Measurements from ENCODE around the gene TC2N.
"Not testable (repeated sequence)": the region's sequence is repeated elsewhere in the genome, so short reads cannot be mapped to it uniquely, and the experiment has no call there.

Gene TC2N

GRCh38 chr14:91848504-91849001, 18.8 kb downstream of the TC2N start:
- peaks cover 15% of the 10 kb centered on the region for H3K4me1 ChIP-seq (ENCODE audit: insufficient read depth, low read length, severe bottlenecking)

GRCh38 chr14:91847693-91848092, 19.6 kb downstream of the TC2N start:
- Histone ChIP-seq H3K9ac (ENCODE audit: low read length) (no peak overlapping the region), H3K27me3 (ENCODE audit: insufficient read depth, low read length) (no peaks in the 10 kb centered on the region), H3K9me3 (ENCODE audit: low read length) (no peaks in the 10 kb centered on the region), H3K4me1 (ENCODE audit: insufficient read depth, low read length, severe bottlenecking) (peaks cover 19% of the 10 kb centered on the region), H3K36me3 (ENCODE audit: insufficient read depth, low read length) (no peaks in the 10 kb centered on the region; the same call in 1 of the 2 replicates), H4K20me1 (ENCODE audit: insufficient read depth, low read length) (no peaks in the 10 kb centered on the region), H3K4me2 (ENCODE audit: low read length) (no peak overlapping the region), H3K4me3 (ENCODE audit: low read depth, low read length, poor library complexity, severe bottlenecking) (no peak overlapping the region), H3K27ac (ENCODE audit: low read depth, low read length, poor library complexity, severe bottlenecking) (no peak overlapping the region), H3F3A (ENCODE audit: insufficient read depth, low read length) (no peaks in the 10 kb centered on the region), H3K9me2 (ENCODE audit: low read depth, low read length) (no peaks in the 10 kb centered on the region), H2AFZ (ENCODE audit: low read length) (no peak overlapping the region), H3K79me2 (ENCODE audit: insufficient read depth, low read length) (no peaks in the 10 kb centered on the region)
- TF ChIP-seq EZH2 (IDR thresholded peaks at IDR 0.05; ENCODE audit: borderline replicate concordance, low read length) (no peak), CTCF (IDR thresholded peaks at IDR 0.05; ENCODE audit: low read length) (no peak)

More at GRCh38 chr14:91848504-91849001, 18.8 kb downstream of the TC2N start:
- Histone ChIP-seq H4K20me1 (ENCODE audit: insufficient read depth, low read length) (no peaks in the 10 kb centered on the region), H3K27ac (ENCODE audit: low read depth, low read length, poor library complexity, severe bottlenecking) (no peak overlapping the region), H3F3A (ENCODE audit: insufficient read depth, low read length) (no peaks in the 10 kb centered on the region), H3K36me3 (ENCODE audit: insufficient read depth, low read length) (no peaks in the 10 kb centered on the region; the same call in 1 of the 2 replicates), H2AFZ (ENCODE audit: low read length) (no peak overlapping the region), H3K9me2 (ENCODE audit: low read depth, low read length) (no peaks in the 10 kb centered on the region), H3K27me3 (ENCODE audit: insufficient read depth, low read length) (no peaks in the 10 kb centered on the region), H3K4me3 (ENCODE audit: low read depth, low read length, poor library complexity, severe bottlenecking) (no peak overlapping the region), H3K79me2 (ENCODE audit: insufficient read depth, low read length) (no peaks in the 10 kb centered on the region), H3K4me2 (ENCODE audit: low read length) (no peak overlapping the region), H3K9ac (ENCODE audit: low read length) (no peak overlapping the region), H3K9me3 (ENCODE audit: low read length) (no peaks in the 10 kb centered on the region)
- TF ChIP-seq CTCF (IDR thresholded peaks at IDR 0.05; ENCODE audit: low read length) (no peak), EZH2 (IDR thresholded peaks at IDR 0.05; ENCODE audit: borderline replicate concordance, low read length) (no peak)

- Histone ChIP-seq H3K4me2 (ENCODE audit: low read length) (no peak overlapping the region), H3K27me3 (ENCODE audit: insufficient read depth, low read length) (no peaks in the 10 kb centered on the region), H2AFZ (ENCODE audit: low read length) (no peak overlapping the region), H3K4me1 (ENCODE audit: insufficient read depth, low read length, severe bottlenecking) (peaks cover 15% of the 10 kb centered on the region), H4K20me1 (ENCODE audit: insufficient read depth, low read length) (no peaks in the 10 kb centered on the region), H3K36me3 (ENCODE audit: insufficient read depth, low read length) (no peaks in the 10 kb centered on the region; the same call in 1 of the 2 replicates), H3K79me2 (ENCODE audit: insufficient read depth, low read length) (no peaks in the 10 kb centered on the region), H3K9ac (ENCODE audit: low read length) (no peak overlapping the region), H3K4me3 (ENCODE audit: low read depth, low read length, poor library complexity, severe bottlenecking) (no peak overlapping the region), H3K27ac (ENCODE audit: low read depth, low read length, poor library complexity, severe bottlenecking) (no peak overlapping the region), H3F3A (ENCODE audit: insufficient read depth, low read length) (no peaks in the 10 kb centered on the region), H3K9me3 (ENCODE audit: low read length) (no peaks in the 10 kb centered on the region), H3K9me2 (ENCODE audit: low read depth, low read length) (no peaks in the 10 kb centered on the region)
- no peak for TF ChIP-seq EZH2 (IDR thresholded peaks at IDR 0.05; ENCODE audit: borderline replicate concordance, low read length)
- TF ChIP-seq CTCF (IDR thresholded peaks at IDR 0.05; ENCODE audit: low read length), result no peak
These were observed 21.7 kb downstream of the TC2N start for GRCh38 chr14:91845652-91846051.

GRCh38 chr14:91845056-91845455, 22.3 kb downstream of the TC2N start:
- H4K20me1 ChIP-seq (ENCODE audit: insufficient read depth, low read length); H3K36me3 ChIP-seq (ENCODE audit: insufficient read depth, low read length); H3K9ac ChIP-seq (ENCODE audit: low read length); H3F3A ChIP-seq (ENCODE audit: insufficient read depth, low read length); H3K27ac ChIP-seq (ENCODE audit: low read depth, low read length, poor library complexity, severe bottlenecking); H3K4me2 ChIP-seq (ENCODE audit: low read length); H3K9me2 ChIP-seq (ENCODE audit: low read depth, low read length); H3K27me3 ChIP-seq (ENCODE audit: insufficient read depth, low read length); H3K9me3 ChIP-seq (ENCODE audit: low read length); H3K4me3 ChIP-seq (ENCODE audit: low read depth, low read length, poor library complexity, severe bottlenecking); H2AFZ ChIP-seq (ENCODE audit: low read length); H3K79me2 ChIP-seq (ENCODE audit: insufficient read depth, low read length): not testable (repeated sequence)
- peaks cover 16% of the 10 kb centered on the region for H3K4me1 ChIP-seq (ENCODE audit: insufficient read depth, low read length, severe bottlenecking)
